KMS-11 (cell line): ENCODE measurements around the gene NRG3.

Experiments
- H2AFZ ChIP-seq: fragments of 200-600 bp; sonication (generic); 2 replicates; pipeline ENCODE4 v1.6.1; 2016; ENCODE audit warnings: antibody characterized with exemption, mixed run types, low read depth
- H3K27ac ChIP-seq: fragments of 200-600 bp; sonication (generic); 2 replicates; pipeline ENCODE4 v1.6.1; 2016; ENCODE audit warnings: mild to moderate bottlenecking, mixed run types
- H3K27me3 ChIP-seq: fragments of 200-600 bp; sonication (generic); 2 replicates; pipeline ENCODE4 v1.6.1; 2017; ENCODE audit warnings: mild to moderate bottlenecking, low read depth, mixed run types, moderate library complexity; ENCODE audit not compliant: insufficient read depth
- H3K36me3 ChIP-seq: fragments of 200-600 bp; sonication (generic); 2 replicates; pipeline ENCODE4 v1.6.1; 2017; ENCODE audit warnings: mild to moderate bottlenecking, mixed run types; ENCODE audit not compliant: insufficient read depth
- H3K4me1 ChIP-seq: fragments of 200-600 bp; sonication (generic); 2 replicates; pipeline ENCODE4 v1.6.1; 2016; ENCODE audit warnings: mild to moderate bottlenecking, low read depth, mixed run types; ENCODE audit not compliant: poor library complexity, severe bottlenecking
- H3K4me2 ChIP-seq: fragments of 200-600 bp; sonication (generic); 2 replicates; pipeline ENCODE4 v1.7.0; 2016; ENCODE audit warnings: mild to moderate bottlenecking, mixed run types
- H3K4me3 ChIP-seq: fragments of 200-600 bp; sonication (generic); IDR thresholded peaks from 2 replicates; pipeline ENCODE4 v1.6.1; 2017; ENCODE audit warnings: low read depth, low read length, mixed read lengths; ENCODE audit not compliant: insufficient read depth
- H3K79me2 ChIP-seq: fragments of 200-600 bp; sonication (generic); 2 replicates; pipeline ENCODE4 v1.6.1; 2016; ENCODE audit warnings: low read depth, mixed run types; ENCODE audit not compliant: insufficient read depth
- H3K9ac ChIP-seq: fragments of 200-600 bp; sonication (generic); 2 replicates; pipeline ENCODE4 v1.6.1; 2016; ENCODE audit warnings: mild to moderate bottlenecking, mixed run types
- H4K20me1 ChIP-seq: fragments of 200-600 bp; sonication (generic); 2 replicates; pipeline ENCODE4 v1.6.1; 2016; ENCODE audit warnings: mild to moderate bottlenecking, mixed run types; ENCODE audit not compliant: insufficient read depth
- CTCF ChIP-seq: fragments of 200-600 bp; sonication (generic); conservative IDR thresholded peaks from 2 replicates; pipeline ENCODE4 v1.6.1; 2017; ENCODE audit warnings: low read depth, mild to moderate bottlenecking, antibody characterized with exemption, low read length, moderate library complexity, mixed read lengths

Gene NRG3

GRCh38 chr10:82358486-82359099 is 483.6 kb downstream of the NRG3 start:
- no peaks in the 10 kb centered on the region for H3K36me3 ChIP-seq
- H3K9ac ChIP-seq, result no peak overlapping the region
- no peak overlapping the region for H3K27ac ChIP-seq
- H3K27me3 ChIP-seq, result no peaks in the 10 kb centered on the region
- TF ChIP-seq CTCF, result no peak
- H3K4me2 ChIP-seq, result no peak overlapping the region
- H3K4me1 ChIP-seq, result no peaks in the 10 kb centered on the region
- H4K20me1 ChIP-seq, result no peaks in the 10 kb centered on the region
- no peak overlapping the region for H2AFZ ChIP-seq
- H3K4me3 ChIP-seq, result no peak overlapping the region
- H3K79me2 ChIP-seq, result no peaks in the 10 kb centered on the region

- no peak overlapping the region for H3K9ac ChIP-seq
- no peak overlapping the region for H3K4me2 ChIP-seq
- no peak overlapping the region for H2AFZ ChIP-seq
- H3K4me1 ChIP-seq, result no peaks in the 10 kb centered on the region
- no peaks in the 10 kb centered on the region for H3K36me3 ChIP-seq
- H3K79me2 ChIP-seq, result no peaks in the 10 kb centered on the region
- H3K4me3 ChIP-seq, result no peak overlapping the region
- TF ChIP-seq CTCF, result no peak
- no peaks in the 10 kb centered on the region for H4K20me1 ChIP-seq
- H3K27me3 ChIP-seq, result no peaks in the 10 kb centered on the region
- no peak overlapping the region for H3K27ac ChIP-seq
Measured at GRCh38 chr10:82361256-82361655, 486.3 kb downstream of the NRG3 start.

GRCh38 chr10:82377608-82378007 is 502.6 kb downstream of the NRG3 start:
- Histone ChIP-seq H3K4me2 (no peak overlapping the region), H3K4me1 (no peaks in the 10 kb centered on the region), H2AFZ (no peak overlapping the region), H3K36me3 (no peaks in the 10 kb centered on the region), H3K27me3 (no peaks in the 10 kb centered on the region), H3K79me2 (no peaks in the 10 kb centered on the region), H4K20me1 (no peaks in the 10 kb centered on the region), H3K9ac (no peak overlapping the region), H3K27ac (no peak overlapping the region), H3K4me3 (no peak overlapping the region)
- peak; percentile 42; the same call in 1 of the 2 replicates for TF ChIP-seq CTCF

- Histone ChIP-seq H3K27me3 (no peaks in the 10 kb centered on the region), H4K20me1 (no peaks in the 10 kb centered on the region), H3K4me3 (no peak overlapping the region), H2AFZ (no peak overlapping the region), H3K79me2 (no peaks in the 10 kb centered on the region), H3K27ac (no peak overlapping the region), H3K4me2 (no peak overlapping the region), H3K4me1 (no peaks in the 10 kb centered on the region), H3K36me3 (no peaks in the 10 kb centered on the region), H3K9ac (no peak overlapping the region)
- TF ChIP-seq CTCF, result no peak
Measured at GRCh38 chr10:82378146-82378545, 503.2 kb downstream of the NRG3 start.
